HepG2 (cell line): ENCODE data around the gene FGF14. TPM values are rescaled to one million over a fixed set of nuclear protein-coding genes. Genes with fewer than 3 reads are reported as not detected.

ENCODE experiments used
- ATAC-seq: fragments of 200-7000 bp; cut with Tn5 transposase; 3 replicates; pipeline ENCODE4 v1.9.1; 2020; ENCODE audit warnings: mild to moderate bottlenecking, moderate library complexity
- BruUV-seq: library from RNA; stranded (reverse); fragments of 400-500 nt; replicated peaks from 2 replicates; lab custom pipeline; 2021; lab: Mats Ljungman, UMichigan
- CTCF ChIA-PET: fragments of 300-600 bp; formaldehyde crosslinking; extraction: SDS; loops from one replicate; lab custom pipeline; 2021; ENCODE audit warnings: low total read pairs, inconsistent platforms, low intra/inter-chr PET ratio; lab: Yijun Ruan, JAX
- POLR2A ChIA-PET: fragments of 350-600 bp; sonication (Branson Sonifier 250); formaldehyde crosslinking; loops from one replicate; lab custom pipeline; 2020; ENCODE audit warnings: antibody characterized with exemption, inconsistent platforms; lab: Yijun Ruan, JAX
- DNase-seq: peaks from one replicate; pipeline ENCODE4 v3.0.0-alpha.2; 2015; ENCODE audit warnings: low spot score
- FAIRE-seq: peaks from 3 replicates; lab custom pipeline; 2011; peaks lifted over from hg19 to GRCh38; lab: Jason Lieb, UNC
- H2AFZ ChIP-seq: one replicate; pipeline ENCODE4 v1.6.1; 2011; ENCODE audit warnings: low read length, inconsistent platforms
- H3K27ac ChIP-seq: fragments of 300-600 bp; 3 replicates; pipeline ENCODE4 v1.8.0; 2011; ENCODE audit warnings: mixed run types, mild to moderate bottlenecking, mixed read lengths, low read length, inconsistent platforms; ENCODE audit not compliant: insufficient read depth; ENCODE audit errors: extremely low read length
- H3K27me3 ChIP-seq, 2 experiments: fragments of 200-600 bp in 1 of 2; 2 replicates in 1 of 2; 3 replicates in 1 of 2; pipeline versions ENCODE4 v1.6.0 to v1.8.0; 2011; ENCODE audit warnings: low read length in 2 of 2, mild to moderate bottlenecking in 2 of 2, moderate library complexity in 2 of 2, inconsistent platforms in 1 of 2; ENCODE audit not compliant: insufficient read depth in 2 of 2, control insufficient read depth in 1 of 2
- H3K36me3 ChIP-seq, 2 experiments: fragments of 200-600 bp in 1 of 2; replicated peaks in 1 of 2; 2 replicates in 1 of 2; 3 replicates in 1 of 2; pipeline versions ENCODE4 v1.5.1 to v1.8.0; 2011; ENCODE audit warnings: low read length in 2 of 2, inconsistent platforms in 1 of 2; ENCODE audit not compliant: insufficient read depth in 2 of 2, control insufficient read depth in 1 of 2
- H3K4me1 ChIP-seq: 2 replicates; pipeline ENCODE4 v1.5.1; 2012; ENCODE audit warnings: low read length, inconsistent platforms; ENCODE audit not compliant: insufficient read depth
- H3K4me2 ChIP-seq: 2 replicates; pipeline ENCODE4 v1.6.0; 2011; ENCODE audit warnings: low read depth, low read length, inconsistent platforms
- H3K4me3 ChIP-seq, 3 experiments: fragments of 200-600 bp in 1 of 3; sonication (generic), shearing (Covaris generic) in 1 of 3; replicated peaks in 1 of 3; 2 replicates each; pipeline ENCODE4 v1.5.1; 2011 to 2016; ENCODE audit warnings: low read length in 3 of 3, inconsistent platforms in 2 of 3, low read depth in 2 of 3, mild to moderate bottlenecking in 2 of 3, control low read depth in 1 of 3, mixed read lengths in 1 of 3; ENCODE audit not compliant: insufficient read depth in 1 of 3
- H3K79me2 ChIP-seq: one replicate; pipeline ENCODE4 v1.6.1; 2011; ENCODE audit warnings: low read length, inconsistent platforms; ENCODE audit not compliant: insufficient read depth
- H3K9ac ChIP-seq: 2 replicates; pipeline ENCODE4 v1.6.0; 2011; ENCODE audit warnings: mild to moderate bottlenecking, low read depth, low read length, inconsistent platforms; ENCODE audit not compliant: insufficient read depth
- H3K9me3 ChIP-seq: 2 replicates; pipeline ENCODE4 v1.5.1; 2012; ENCODE audit warnings: mild to moderate bottlenecking, low read length
- H4K20me1 ChIP-seq: 2 replicates; pipeline ENCODE4 v1.6.0; 2011; ENCODE audit warnings: inconsistent platforms, mild to moderate bottlenecking, low read length, moderate library complexity; ENCODE audit not compliant: insufficient read depth
- PLRG1 ChIP-seq: fragments of 450-650 bp; conservative IDR thresholded peaks from 2 replicates; pipeline ENCODE4 v1.6.1; 2016
- POGK ChIP-seq: sonication (generic); formaldehyde crosslinking; conservative IDR thresholded peaks from 2 replicates; pipeline ENCODE4 v1.8.0; 2022; ENCODE audit warnings: mild to moderate bottlenecking, moderate library complexity, missing genetic modification reagents
- TOPORS ChIP-seq: sonication (generic); formaldehyde crosslinking; IDR thresholded peaks from 2 replicates; pipeline ENCODE4 v1.8.0; 2023; ENCODE audit warnings: mild to moderate bottlenecking, missing genetic modification reagents
- ZNF513 ChIP-seq: sonication (generic); formaldehyde crosslinking; conservative IDR thresholded peaks from 2 replicates; pipeline ENCODE4 v1.5.0; 2020; ENCODE audit warnings: missing genetic modification reagents
- ZNF614 ChIP-seq: IDR thresholded peaks from 2 replicates; pipeline ENCODE4 v1.6.1; 2018; ENCODE audit warnings: missing biosample characterization, missing genetic modification reagents, inconsistent platforms, borderline replicate concordance
- WGBS: methylation state at CpG from one replicate; pipeline ENCODE4 v1.1.6; 2017; ENCODE audit warnings: low lambda C conversion rate; 5-methylcytosine and 5-hydroxymethylcytosine counted together
- in situ Hi-C: cut with HindIII; loops from 2 replicates; pipeline ENCODE4 v1.10.0; 2017; ENCODE audit warnings: low pct_unique_long_range_greater_than_20kb; ENCODE audit not compliant: extremely low pct_ligation_motif_present
- intact Hi-C: fragments of 100-400 bp; cut with micrococcal nuclease; formaldehyde crosslinking; loops from one replicate; pipeline ENCODE4 v1.10.0; 2022; ENCODE audit not compliant: unreplicated experiment
- polyA plus RNA-seq, 8 experiments: library from polyadenylated mRNA; depleted of rRNA in 3 of 8; stranded (reverse) in 7 of 8; unstranded in 1 of 8; fragments of >200 nt; fragmentation: Illumina TruSeq in 4 of 8; extraction: Trizol in 4 of 8; gene quantifications; 2 replicates each; pipeline versions ENCODE4 v1.2.1 to v1.2.3, GENCODE V29; 2011 to 2016; ENCODE audit warnings: low read depth in 4 of 8, missing spikeins in 1 of 8, mixed read lengths in 1 of 8; ENCODE audit not compliant: insufficient read depth in 1 of 8
- total RNA-seq, 5 experiments: library from RNA; depleted of rRNA; stranded (reverse); fragments of >200 nt; fragmentation: Illumina TruSeq; extraction: Trizol; gene quantifications; 2 replicates each; pipeline ENCODE4 v1.2.3, GENCODE V29; 2016; ENCODE audit warnings: low read depth in 1 of 5

FGF14 gene
- total and polyA plus RNA-seq, 2 of the 13 experiments (the other 11 are each of a cell fraction or from before 2014, with no cell fraction given): not detected

GRCh38 chr13:101736566-101736965, 665.3 kb downstream of the FGF14 start:
- Histone ChIP-seq H3K4me1 (peaks cover 13% of the 10 kb centered on the region; the same call in 1 of the 2 replicates), H3K9ac (no peak overlapping the region), H2AFZ (no peak overlapping the region), H4K20me1 (no peaks in the 10 kb centered on the region), H3K79me2 (no peaks in the 10 kb centered on the region), H3K27me3 (no peaks in the 10 kb centered on the region), H3K4me2 (no peak overlapping the region), H3K27ac (no peak overlapping the region), H3K4me3 (no peak overlapping the region), H3K9me3 (no peaks in the 10 kb centered on the region), H3K36me3 (no peaks in the 10 kb centered on the region)
- POLR2A ChIA-PET: no interaction called here
- ATAC-seq (no peak), FAIRE-seq (no peak), DNase-seq (no peak)
- WGBS: 46% methylated on average over 3 of the region's 3 CpGs
- no TSS peak for BruUV-seq
- intact Hi-C loops: no loop called here
- in situ Hi-C loops: no loop called here
- CTCF ChIA-PET: no interaction called here
- TF ChIP-seq ZNF614: no peak
- no peak for TF ChIP-seq PLRG1
- TF ChIP-seq ZNF513 (CRISPR knock-in tag): no peak
- no peak for TF ChIP-seq TOPORS (CRISPR knock-in tag)
- TF ChIP-seq POGK: no peak
